ENCODE results near the gene SHROOM2. TPM values are rescaled to one million over a fixed set of nuclear protein-coding genes. Genes with fewer than 3 reads are reported as not detected.
"Not testable (repeated sequence)": the region's sequence is repeated elsewhere in the genome, so short reads cannot be mapped to it uniquely, and the experiment has no call there.

Gene SHROOM2
- total RNA-seq, 1 donor from 2014 or later: 2.6 TPM

GRCh38 chrX:9835585-9836210, 49.5 kb downstream of the SHROOM2 start:
- DNase-seq: no peak

DNA sequence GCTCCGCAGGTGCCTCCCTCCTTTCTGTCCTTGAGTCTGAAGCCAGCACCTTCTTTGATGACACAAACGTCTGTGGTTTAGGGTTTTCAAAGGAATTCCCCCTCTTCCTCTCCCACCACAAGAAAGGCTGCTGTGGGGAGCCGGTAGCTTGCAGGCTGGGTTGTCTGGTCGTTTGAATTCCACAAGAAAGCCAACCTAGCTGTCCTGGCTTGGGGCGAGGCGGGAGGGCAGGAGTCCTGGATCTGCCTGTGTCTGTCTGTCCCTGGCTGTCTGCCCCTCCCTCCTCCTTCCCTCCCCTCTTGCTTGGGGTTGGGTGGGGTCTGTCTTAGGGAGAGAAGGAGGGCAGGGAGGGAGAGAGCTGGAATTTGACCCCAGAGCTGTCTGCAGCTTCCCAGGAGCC, 56.3 kb downstream of the SHROOM2 start:
- no peak for DNase-seq

DNA sequence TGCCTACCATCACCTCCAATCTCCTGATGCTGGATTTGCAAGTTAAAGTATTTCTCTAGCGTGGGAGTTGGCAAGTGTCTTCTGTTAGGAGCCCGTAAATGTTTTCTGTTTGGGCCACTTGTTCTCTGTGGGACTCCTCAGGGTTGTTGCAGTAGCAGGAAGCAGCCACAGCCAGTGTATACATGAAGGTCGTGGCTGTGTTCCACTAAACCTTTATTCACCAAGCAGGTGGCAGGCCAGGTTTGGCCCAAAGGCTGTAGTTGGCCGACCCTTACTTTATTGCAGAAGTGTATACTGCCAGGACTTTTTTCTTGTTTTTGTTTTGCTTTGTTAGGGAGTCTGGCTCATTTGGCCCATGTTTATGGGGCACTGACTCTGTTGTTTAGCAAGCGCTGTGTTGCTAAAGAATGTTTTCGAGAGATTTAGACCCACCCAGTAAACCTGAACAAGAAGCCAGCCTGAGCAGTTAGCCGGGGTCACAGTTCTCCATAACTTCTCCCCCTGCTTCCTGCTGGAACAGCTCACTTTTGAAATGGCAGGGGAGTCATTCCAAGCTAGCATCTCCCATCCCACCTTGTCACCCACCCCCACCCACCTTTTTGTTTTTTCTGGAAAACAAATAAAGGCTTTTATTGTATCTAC, 58.8 kb downstream of the SHROOM2 start:
- no peak for DNase-seq

DNA sequence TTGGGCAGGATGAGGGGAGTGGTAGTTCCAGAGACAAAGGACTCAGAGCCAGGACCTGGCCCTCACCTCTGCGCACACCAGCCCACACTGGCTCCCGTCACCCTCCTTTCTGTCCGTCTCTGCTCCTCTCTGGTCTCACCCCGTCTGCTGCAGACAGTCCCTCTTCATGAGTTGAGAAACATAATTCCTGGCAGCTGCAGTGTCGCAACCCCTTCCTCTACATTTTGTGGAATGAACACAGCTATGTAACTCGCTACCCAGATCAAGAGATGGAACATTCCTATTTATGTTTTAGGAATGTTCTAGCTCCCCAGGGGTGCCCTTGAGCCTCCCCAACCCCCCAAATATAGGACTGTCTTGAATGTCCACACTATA, 59.3 kb downstream of the SHROOM2 start:
- DNase-seq: no peak

GRCh38 chrX:9846631-9847030, 60.4 kb downstream of the SHROOM2 start:
- DNase-seq: peak; percentile 12

DNA sequence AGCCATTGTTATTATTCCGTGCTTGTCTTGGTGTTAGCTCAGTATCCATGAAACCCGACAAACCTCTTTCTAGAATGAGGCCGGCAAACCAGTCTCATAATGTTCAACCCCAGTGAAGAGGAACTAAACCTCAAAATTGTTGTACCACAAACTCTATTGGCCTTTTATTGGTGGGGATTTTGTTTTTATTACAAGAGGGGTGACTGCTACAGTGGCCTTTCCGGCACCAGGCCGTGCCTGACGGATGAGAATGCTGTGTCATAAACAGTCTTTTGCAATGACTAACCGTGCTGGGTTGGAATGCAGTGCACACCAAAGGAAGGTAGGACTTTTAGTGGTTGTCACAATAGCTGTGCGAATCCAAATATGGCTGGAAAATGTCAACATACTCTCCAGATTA, 60.8 kb downstream of the SHROOM2 start:
- DNase-seq: no peak

GRCh38 chrX:9848718-9849479, 62.7 kb downstream of the SHROOM2 start:
- no peak for DNase-seq

DNA sequence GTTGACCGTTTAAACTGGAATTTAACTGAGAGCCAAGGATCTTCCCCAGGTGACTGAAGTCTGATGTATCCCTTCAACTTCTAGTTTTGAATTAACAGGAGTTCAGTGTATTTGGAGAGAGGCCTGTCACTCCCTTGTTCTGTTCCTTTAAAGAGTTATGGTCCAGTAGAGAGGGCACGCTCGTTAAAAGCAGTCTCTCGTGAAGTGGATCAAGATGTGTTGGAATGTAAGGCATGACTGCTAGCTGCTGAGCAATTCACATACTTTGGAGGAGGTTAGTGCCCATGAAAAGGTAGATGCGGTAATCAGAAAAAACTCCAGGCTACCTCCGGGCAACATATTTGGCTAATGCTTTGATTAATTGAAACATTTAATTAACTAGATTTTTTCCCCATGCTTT, 65.7 kb downstream of the SHROOM2 start:
- DNase-seq: no peak

- DNase-seq: no peak
Observed at GRCh38 chrX:9853307-9853706, 67.1 kb downstream of the SHROOM2 start.

GRCh38 chrX:9855561-9856283, 69.5 kb downstream of the SHROOM2 start:
- no peak for DNase-seq

DNA sequence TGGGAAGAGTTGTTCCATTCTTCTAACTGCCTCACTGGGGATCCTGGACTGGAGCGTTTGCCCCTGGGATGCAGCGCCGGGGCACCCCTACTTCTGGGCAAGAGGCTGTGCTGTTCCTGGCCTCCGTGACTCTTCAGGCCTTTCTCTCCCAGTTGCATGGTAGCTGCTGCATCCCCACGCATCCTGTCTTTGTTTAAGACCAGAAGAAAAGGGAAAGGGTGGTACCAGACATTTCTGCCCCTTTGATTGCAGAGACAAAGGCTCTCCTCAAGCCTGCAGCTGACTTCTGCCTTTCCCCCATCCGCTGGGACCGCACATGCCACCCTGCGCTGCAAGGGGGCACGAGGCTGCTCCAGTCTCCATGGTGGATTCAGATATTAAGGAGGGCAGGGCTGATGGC, 70.4 kb downstream of the SHROOM2 start:
- DNase-seq: no peak

DNA sequence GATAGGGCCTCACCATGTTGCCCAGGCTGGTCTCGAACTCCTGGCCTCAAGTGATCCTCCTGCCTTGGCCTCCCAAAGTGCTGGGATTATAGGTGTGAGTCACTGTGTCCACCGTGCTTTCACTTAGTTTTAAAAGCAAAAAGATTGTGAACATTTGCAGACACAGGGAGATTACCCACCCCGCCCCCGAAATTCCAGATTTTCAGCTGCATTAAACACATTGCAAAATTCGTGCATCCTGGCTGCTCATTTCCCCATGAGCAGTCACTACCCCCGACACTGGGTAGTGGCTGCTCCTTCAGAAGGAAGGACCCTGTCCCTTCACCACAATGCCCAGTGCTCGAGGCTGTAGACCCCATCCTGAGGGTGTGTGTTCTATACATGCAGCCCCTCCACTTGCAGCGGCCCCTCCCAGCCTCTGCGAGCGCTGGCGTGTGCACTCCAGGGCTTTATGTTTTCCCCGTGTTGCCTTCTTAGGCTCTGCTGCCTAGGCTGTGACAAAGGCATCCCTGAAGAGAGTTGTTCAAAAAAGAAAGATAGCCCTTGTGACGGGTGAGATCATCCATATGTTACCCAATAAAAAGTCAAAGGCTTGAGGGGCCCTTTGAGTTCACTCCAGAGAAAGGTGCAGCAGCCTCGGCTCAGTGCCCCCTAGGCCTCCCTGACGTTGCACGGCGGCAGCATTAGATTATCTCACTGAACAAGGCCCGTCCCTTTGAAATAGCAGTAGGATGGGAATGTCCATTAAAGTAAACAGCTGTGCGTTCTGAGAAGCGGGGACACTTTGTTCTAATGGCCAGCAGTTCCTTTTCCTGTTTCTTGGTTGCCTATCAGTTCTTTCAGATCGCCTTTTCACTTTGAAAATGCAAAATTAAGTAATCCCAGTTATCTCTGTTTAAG, 71.6 kb downstream of the SHROOM2 start:
- DNase-seq: no peak

DNA sequence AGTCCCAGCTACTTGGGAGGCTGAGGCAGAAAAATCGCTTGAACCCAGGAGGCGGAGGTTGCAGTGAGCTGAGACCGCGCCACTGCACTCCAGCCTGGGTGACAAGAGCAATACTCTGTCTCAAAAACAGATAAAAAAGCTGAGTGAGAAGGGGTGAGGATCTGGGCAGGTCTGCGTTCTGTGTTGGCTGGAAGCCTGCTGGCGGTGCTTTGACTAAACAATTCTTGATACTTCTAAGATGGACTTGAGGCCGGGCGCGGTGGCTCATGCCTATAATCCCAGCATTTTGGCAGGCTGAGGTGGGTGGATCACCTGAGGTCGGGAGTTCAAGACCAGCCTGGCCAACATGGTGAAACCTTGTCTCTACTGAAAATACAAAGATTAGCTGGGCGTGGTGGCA, 72.5 kb downstream of the SHROOM2 start:
- not testable (repeated sequence) for DNase-seq

- DNase-seq: no peak
Observed at GRCh38 chrX:9859711-9860555, 73.7 kb downstream of the SHROOM2 start.

- DNase-seq: no peak
Observed at GRCh38 chrX:9860826-9861225, 74.6 kb downstream of the SHROOM2 start.

DNA sequence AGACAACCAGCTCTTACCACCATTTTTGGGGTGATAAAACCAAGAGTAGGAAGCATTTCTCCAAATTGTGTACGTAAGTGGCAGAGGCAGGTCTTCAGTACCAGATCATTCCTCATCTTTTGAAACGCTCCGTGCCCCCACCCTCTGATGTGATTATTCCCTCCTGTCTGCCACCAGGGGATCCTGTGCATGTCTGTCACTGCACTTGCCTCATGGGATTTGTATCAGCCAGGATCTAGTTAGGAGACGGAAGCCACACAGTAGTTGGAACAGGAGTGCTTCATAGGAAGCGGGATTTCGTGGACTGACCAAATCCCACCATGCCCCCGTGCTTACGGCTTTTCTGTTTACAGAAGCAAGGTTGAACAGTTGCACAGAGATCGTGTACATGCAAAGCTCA, 75.5 kb downstream of the SHROOM2 start:
- DNase-seq: no peak

GRCh38 chrX:9862525-9862924, 76.3 kb downstream of the SHROOM2 start:
- no peak for DNase-seq

- no peak for DNase-seq
Observed at GRCh38 chrX:9862953-9863352, 76.7 kb downstream of the SHROOM2 start.

- DNase-seq: no peak
Observed at GRCh38 chrX:9864011-9864410, 77.8 kb downstream of the SHROOM2 start.

- DNase-seq: no peak
Observed at GRCh38 chrX:9865804-9866472, 79.7 kb downstream of the SHROOM2 start.
